CD4-positive, alpha-beta T cell (primary cell): ENCODE results near the gene CNTLN. TPM values are rescaled to one million over a fixed set of nuclear protein-coding genes. Genes with fewer than 3 reads are reported as not detected.
"Not testable (repeated sequence)": the region's sequence is repeated elsewhere in the genome, so short reads cannot be mapped to it uniquely, and the experiment has no call there.

Experiments used
- ATAC-seq: fragments of 200-7000 bp; cut with Tn5 transposase; one replicate; pipeline ENCODE4 v1.10.0; 2022; ENCODE audit warnings: mild to moderate bottlenecking; ENCODE audit not compliant: poor library complexity
- CTCF ChIA-PET: fragments of 350-600 bp; sonication (Branson Sonifier 250); formaldehyde crosslinking; loops from one replicate; lab custom pipeline; 2021; ENCODE audit warnings: antibody characterized with exemption, inconsistent platforms; lab: Charles Lee
- POLR2A ChIA-PET: fragments of 350-600 bp; sonication (Branson Sonifier 250); formaldehyde crosslinking; loops from one replicate; lab custom pipeline; 2021; ENCODE audit warnings: antibody characterized with exemption, inconsistent platforms; lab: Charles Lee
- DNase-seq, 14 experiments: peaks; one replicate each; pipeline ENCODE4 v3.0.0-alpha.2; 2013 to 2020; ENCODE audit warnings: mixed read lengths in 2 of 14
- H3K27ac ChIP-seq, 2 donors: one replicate each; pipeline versions ENCODE4 v1.5.1 to v1.7.0; 2013; ENCODE audit warnings: low read length in 2 of 2, low read depth in 1 of 2, mild to moderate bottlenecking in 1 of 2
- H3K27me3 ChIP-seq, 2 experiments: 1 replicate in 1 of 2; 2 replicates in 1 of 2; pipeline versions ENCODE4 v1.6.1 to v1.7.0; 2013; ENCODE audit warnings: low read length in 2 of 2, control low read depth in 1 of 2, mild to moderate bottlenecking in 1 of 2, moderate library complexity in 1 of 2; ENCODE audit not compliant: insufficient read depth in 2 of 2, control insufficient read depth in 1 of 2
- H3K36me3 ChIP-seq: one replicate; pipeline ENCODE4 v1.6.1; 2013; ENCODE audit warnings: low read length, control low read depth; ENCODE audit not compliant: insufficient read depth
- H3K4me1 ChIP-seq: one replicate; pipeline ENCODE4 v1.6.1; 2013; ENCODE audit warnings: low read length, control low read depth; ENCODE audit not compliant: insufficient read depth
- H3K4me3 ChIP-seq: one replicate; pipeline ENCODE4 v1.5.1; 2013; ENCODE audit warnings: mild to moderate bottlenecking, low read length, moderate library complexity
- H3K9me3 ChIP-seq, 2 experiments: 1 replicate in 1 of 2; 2 replicates in 1 of 2; pipeline versions ENCODE4 v1.6.1 to v1.7.0; 2013; ENCODE audit warnings: low read length in 2 of 2, mild to moderate bottlenecking in 2 of 2, control low read depth in 1 of 2, moderate library complexity in 1 of 2; ENCODE audit not compliant: control insufficient read depth in 1 of 2, insufficient read depth in 1 of 2
- H3K27ac Mint-ChIP-seq: one replicate; pipeline ENCODE4 v1.8.0; 2020; ENCODE audit warnings: mixed read lengths
- H3K27me3 Mint-ChIP-seq: one replicate; pipeline ENCODE4 v1.8.0; 2021; ENCODE audit warnings: mixed read lengths
- H3K36me3 Mint-ChIP-seq: one replicate; pipeline ENCODE4 v1.8.0; 2021; ENCODE audit warnings: low read depth, mixed read lengths
- H3K4me1 Mint-ChIP-seq: one replicate; pipeline ENCODE4 v1.8.0; 2021; ENCODE audit warnings: low read depth, mixed read lengths
- H3K4me3 Mint-ChIP-seq: one replicate; pipeline ENCODE4 v1.8.0; 2020; ENCODE audit warnings: mild to moderate bottlenecking, mixed read lengths
- H3K9me3 Mint-ChIP-seq: one replicate; pipeline ENCODE4 v1.8.0; 2020; ENCODE audit warnings: mixed read lengths
- CTCF ChIP-seq: fragments of 200-600 bp; IDR thresholded peaks from one replicate; pipeline ENCODE4 v1.8.0; 2022; ENCODE audit warnings: antibody characterized with exemption, mild to moderate bottlenecking
- intact Hi-C, 2 experiments: fragments of 100-400 bp; cut with DNase I in 1 of 2; cut with micrococcal nuclease in 1 of 2; formaldehyde crosslinking; loops; one replicate each; pipeline versions ENCODE4 v1.15.1 to v1.9.0; 2023 to 2025; cut with DNase I, micrococcal nuclease
- total RNA-seq, 174 experiments: library from RNA in 2 of 174; stranded (reverse) in 2 of 174; gene quantifications; one replicate each; pipeline ENCODE4 v1.2.3 and lab custom pipeline; 2021 to 2026

The CNTLN gene
- total RNA-seq, 2 experiments from 2014 or later = 0.25 to 0.28 TPM

GRCh38 chr9:17272536-17272935, 137.7 kb downstream of the CNTLN start:
- Histone ChIP-seq H3K4me3 (no peak overlapping the region), H3K4me1 (no peaks in the 10 kb centered on the region), H3K36me3 (no peaks in the 10 kb centered on the region), H3K9me3 (peaks cover 0 to 9% of the 10 kb centered on the region in 2 experiments), H3K27ac (no peak overlapping the region), H3K27me3 (no peaks in the 10 kb centered on the region)
- no peaks in the 10 kb centered on the region for H3K36me3 Mint-ChIP-seq
- H3K27ac Mint-ChIP-seq = no peak overlapping the region
- H3K27me3 Mint-ChIP-seq = no peaks in the 10 kb centered on the region
- DNase-seq (no peak), ATAC-seq (no peak)
- no peak overlapping the region for H3K4me3 Mint-ChIP-seq
- H3K9me3 Mint-ChIP-seq = peaks cover 9% of the 10 kb centered on the region
- no peak for TF ChIP-seq CTCF
- intact Hi-C loops = no loop called here
- H3K4me1 Mint-ChIP-seq = no peaks in the 10 kb centered on the region
- CTCF ChIA-PET = no interaction called here
- POLR2A ChIA-PET = no interaction called here

GRCh38 chr9:17280350-17281012, 145.6 kb downstream of the CNTLN start:
- Histone ChIP-seq H3K27me3 (no peaks in the 10 kb centered on the region), H3K4me1 (no peaks in the 10 kb centered on the region), H3K4me3 (no peak overlapping the region), H3K9me3 (no peaks in the 10 kb centered on the region), H3K27ac (no peak overlapping the region), H3K36me3 (no peaks in the 10 kb centered on the region)
- Mint-ChIP-seq H3K4me3 (no peak overlapping the region), H3K9me3 (peaks cover 12% of the 10 kb centered on the region), H3K27ac (no peak overlapping the region), H3K27me3 (no peaks in the 10 kb centered on the region), H3K4me1 (no peaks in the 10 kb centered on the region), H3K36me3 (no peaks in the 10 kb centered on the region)
- POLR2A ChIA-PET = no interaction called here
- TF ChIP-seq CTCF = no peak
- intact Hi-C loops = no loop called here
- DNase-seq (no peak), ATAC-seq (no peak)
- CTCF ChIA-PET = no interaction called here

GRCh38 chr9:17290673-17291072, 155.8 kb downstream of the CNTLN start:
- H3K27me3 Mint-ChIP-seq, intact Hi-C loops, H3K27ac ChIP-seq, H3K9me3 Mint-ChIP-seq, H3K4me1 Mint-ChIP-seq, POLR2A ChIA-PET, DNase-seq, ATAC-seq, H3K4me3 Mint-ChIP-seq, H3K36me3 Mint-ChIP-seq, H3K27me3 ChIP-seq, H3K4me1 ChIP-seq, CTCF ChIA-PET, H3K27ac Mint-ChIP-seq, H3K4me3 ChIP-seq, H3K36me3 ChIP-seq: not testable (repeated sequence)
- H3K9me3 ChIP-seq = peaks cover 0 to 21% of the 10 kb centered on the region in 2 experiments

GRCh38 chr9:17291766-17292165, 156.9 kb downstream of the CNTLN start:
- H3K9me3 ChIP-seq = peaks cover 0 to 21% of the 10 kb centered on the region in 2 experiments
- Mint-ChIP-seq H3K4me1 (no peaks in the 10 kb centered on the region), H3K9me3 (peaks cover 8% of the 10 kb centered on the region), H3K27ac (no peak overlapping the region), H3K4me3 (no peak overlapping the region), H3K27me3 (no peaks in the 10 kb centered on the region), H3K36me3 (no peaks in the 10 kb centered on the region)
- CTCF ChIA-PET = no interaction called here
- no peak for ATAC-seq
- intact Hi-C loops = no loop called here
- no peak overlapping the region for H3K4me3 ChIP-seq
- no peaks in the 10 kb centered on the region for H3K27me3 ChIP-seq
- POLR2A ChIA-PET = no interaction called here
- no peaks in the 10 kb centered on the region for H3K36me3 ChIP-seq
- no peak for DNase-seq
- TF ChIP-seq CTCF = no peak
- no peaks in the 10 kb centered on the region for H3K4me1 ChIP-seq
- H3K27ac ChIP-seq = no peak overlapping the region
